WTC11 (cell line): ENCODE results near the gene CHSY3. TPM values are rescaled to one million over a fixed set of nuclear protein-coding genes. Genes with fewer than 3 reads are reported as not detected.

ENCODE experiments used
- CREB1 ChIP-seq: sonication (generic); formaldehyde crosslinking; IDR thresholded peaks from 2 replicates; pipeline ENCODE4 v1.8.0; 2023; ENCODE audit warnings: mild to moderate bottlenecking, missing genetic modification reagents
- CTCF ChIP-seq: fragments of 200-600 bp; IDR thresholded peaks from 2 replicates; pipeline ENCODE4 v1.8.0; 2022; ENCODE audit warnings: antibody characterized with exemption
- FOXP1 ChIP-seq: sonication (generic); formaldehyde crosslinking; IDR thresholded peaks from 2 replicates; pipeline ENCODE4 v1.8.0; 2022; ENCODE audit warnings: missing genetic modification reagents, mild to moderate bottlenecking, moderate library complexity, borderline replicate concordance
- GTF2I ChIP-seq: fragments of 250-450 bp; sonication (Bioruptor Pico); conservative IDR thresholded peaks from 2 replicates; pipeline ENCODE4 v1.4.0; 2021; ENCODE audit warnings: mild to moderate bottlenecking
- MAX ChIP-seq: sonication (generic); formaldehyde crosslinking; IDR thresholded peaks from 2 replicates; pipeline ENCODE4 v1.8.0; 2022; ENCODE audit warnings: mild to moderate bottlenecking, missing genetic modification reagents
- MXD4 ChIP-seq: fragments of 250-450 bp; sonication (Bioruptor Pico); IDR thresholded peaks from 2 replicates; pipeline ENCODE4 v1.8.0; 2021; ENCODE audit warnings: mild to moderate bottlenecking, moderate library complexity, borderline replicate concordance
- NR3C1 ChIP-seq: sonication (generic); formaldehyde crosslinking; conservative IDR thresholded peaks from 2 replicates; pipeline ENCODE4 v1.8.1; 2023; ENCODE audit warnings: low read depth, mild to moderate bottlenecking, missing genetic modification reagents
- RELA ChIP-seq: sonication (generic); formaldehyde crosslinking; IDR thresholded peaks from 2 replicates; pipeline ENCODE4 v1.8.1; 2022; ENCODE audit warnings: missing genetic modification reagents, mild to moderate bottlenecking, borderline replicate concordance
- RORB ChIP-seq: fragments of 250-450 bp; sonication (Bioruptor Pico); IDR thresholded peaks from 2 replicates; pipeline ENCODE4 v1.9.0; 2021; ENCODE audit warnings: mild to moderate bottlenecking
- SMAD3 ChIP-seq: sonication (generic); formaldehyde crosslinking; IDR thresholded peaks from 2 replicates; pipeline ENCODE4 v1.8.0; 2022; ENCODE audit warnings: missing genetic modification reagents, mild to moderate bottlenecking, borderline replicate concordance
- USF2 ChIP-seq: sonication (generic); formaldehyde crosslinking; IDR thresholded peaks from 2 replicates; pipeline ENCODE4 v1.8.1; 2023; ENCODE audit warnings: mild to moderate bottlenecking, missing genetic modification reagents, moderate library complexity
- ZNF138 ChIP-seq: sonication (generic); formaldehyde crosslinking; conservative IDR thresholded peaks from 2 replicates; pipeline ENCODE4 v1.8.1; 2022; ENCODE audit warnings: mild to moderate bottlenecking, moderate library complexity, missing genetic modification reagents
- ZNF281 ChIP-seq: sonication (generic); formaldehyde crosslinking; IDR thresholded peaks from 2 replicates; pipeline ENCODE4 v1.8.0; 2023; ENCODE audit warnings: mild to moderate bottlenecking, missing genetic modification reagents
- ZNF396 ChIP-seq: fragments of 250-450 bp; sonication (Bioruptor Pico); IDR thresholded peaks from 2 replicates; pipeline ENCODE4 v1.8.0; 2021; ENCODE audit warnings: mild to moderate bottlenecking, moderate library complexity, borderline replicate concordance
- total RNA-seq: library from RNA; stranded (reverse); gene quantifications from 3 replicates; pipeline ENCODE4 v1.2.3, GENCODE V29; 2021
- TF ChIP-seq, protein P1 (sequence below): sonication (generic); formaldehyde crosslinking; IDR thresholded peaks from 2 replicates; pipeline ENCODE4 v1.8.1; 2022; ENCODE audit warnings: mild to moderate bottlenecking, missing genetic modification reagents, moderate library complexity, borderline replicate concordance
- TF ChIP-seq, protein P2 (sequence below): sonication (generic); formaldehyde crosslinking; IDR thresholded peaks from 2 replicates; pipeline ENCODE4 v1.8.0; 2022; ENCODE audit warnings: missing genetic modification reagents
- TF ChIP-seq, protein P3 (sequence below): fragments of 250-450 bp; sonication (Bioruptor Pico); IDR thresholded peaks from 2 replicates; pipeline ENCODE4 v1.9.0; 2021; ENCODE audit warnings: moderate library complexity, mild to moderate bottlenecking, inconsistent platforms, borderline replicate concordance
- TF ChIP-seq, protein P4 (sequence below): fragments of 250-450 bp; sonication (Bioruptor Pico); IDR thresholded peaks from 2 replicates; pipeline ENCODE4 v1.9.0; 2021; ENCODE audit warnings: mild to moderate bottlenecking, borderline replicate concordance

CHSY3 gene
- total RNA-seq, 1 experiment from 2014 or later, result 0.98 TPM

DNA sequence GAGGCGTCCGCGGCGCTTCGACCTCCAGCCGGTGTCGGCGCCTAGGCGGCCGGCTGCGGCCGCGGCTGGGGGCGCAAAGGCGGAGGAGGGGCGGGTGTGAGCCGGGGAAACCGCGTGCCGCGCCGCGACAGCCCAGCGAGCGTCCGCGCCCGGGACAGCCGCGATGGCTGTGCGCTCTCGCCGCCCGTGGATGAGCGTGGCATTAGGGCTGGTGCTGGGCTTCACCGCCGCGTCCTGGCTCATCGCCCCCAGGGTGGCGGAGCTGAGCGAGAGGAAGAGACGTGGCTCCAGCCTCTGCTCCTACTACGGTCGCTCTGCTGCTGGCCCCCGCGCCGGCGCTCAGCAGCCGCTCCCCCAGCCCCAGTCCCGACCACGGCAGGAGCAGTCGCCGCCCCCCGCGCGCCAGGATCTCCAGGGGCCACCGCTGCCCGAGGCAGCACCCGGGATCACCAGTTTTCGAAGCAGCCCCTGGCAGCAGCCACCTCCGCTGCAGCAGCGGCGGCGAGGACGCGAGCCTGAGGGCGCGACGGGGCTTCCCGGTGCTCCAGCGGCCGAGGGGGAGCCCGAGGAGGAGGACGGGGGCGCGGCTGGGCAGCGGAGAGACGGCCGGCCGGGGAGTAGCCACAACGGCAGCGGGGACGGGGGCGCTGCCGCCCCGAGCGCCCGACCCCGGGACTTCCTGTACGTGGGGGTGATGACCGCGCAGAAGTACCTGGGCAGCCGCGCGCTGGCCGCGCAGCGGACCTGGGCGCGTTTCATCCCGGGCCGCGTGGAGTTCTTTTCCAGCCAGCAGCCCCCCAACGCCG, 605 bp downstream of the CHSY3 start (continued):
- TF ChIP-seq, protein P1, sequence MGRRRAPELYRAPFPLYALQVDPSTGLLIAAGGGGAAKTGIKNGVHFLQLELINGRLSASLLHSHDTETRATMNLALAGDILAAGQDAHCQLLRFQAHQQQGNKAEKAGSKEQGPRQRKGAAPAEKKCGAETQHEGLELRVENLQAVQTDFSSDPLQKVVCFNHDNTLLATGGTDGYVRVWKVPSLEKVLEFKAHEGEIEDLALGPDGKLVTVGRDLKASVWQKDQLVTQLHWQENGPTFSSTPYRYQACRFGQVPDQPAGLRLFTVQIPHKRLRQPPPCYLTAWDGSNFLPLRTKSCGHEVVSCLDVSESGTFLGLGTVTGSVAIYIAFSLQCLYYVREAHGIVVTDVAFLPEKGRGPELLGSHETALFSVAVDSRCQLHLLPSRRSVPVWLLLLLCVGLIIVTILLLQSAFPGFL (CRISPR knock-in tag), result no peak
- TF ChIP-seq NR3C1 (CRISPR knock-in tag) (no peak), ZNF138 (CRISPR knock-in tag) (peak; percentile 35; the same call in 1 of the 2 replicates), ZNF281 (CRISPR knock-in tag) (no peak), ZNF396 (CRISPR knock-in tag) (no peak), SMAD3 (0 out of 2 replicates have a peak, but pooled peaks have one; percentile 20), GTF2I (CRISPR knock-in tag) (no peak), CREB1 (CRISPR knock-in tag) (no peak), FOXP1 (CRISPR knock-in tag) (0 out of 2 replicates have a peak, but pooled peaks have one; percentile 19), RORB (no peak), USF2 (CRISPR knock-in tag) (peak; percentile 30; the same call in 1 of the 2 replicates), MXD4 (CRISPR knock-in tag) (no peak), MAX (CRISPR knock-in tag) (0 out of 2 replicates have a peak, but pooled peaks have one; percentile 55), RELA (CRISPR knock-in tag) (peak; percentile 45; the same call in 1 of the 2 replicates), CTCF (no peak)
- TF ChIP-seq, protein P2, sequence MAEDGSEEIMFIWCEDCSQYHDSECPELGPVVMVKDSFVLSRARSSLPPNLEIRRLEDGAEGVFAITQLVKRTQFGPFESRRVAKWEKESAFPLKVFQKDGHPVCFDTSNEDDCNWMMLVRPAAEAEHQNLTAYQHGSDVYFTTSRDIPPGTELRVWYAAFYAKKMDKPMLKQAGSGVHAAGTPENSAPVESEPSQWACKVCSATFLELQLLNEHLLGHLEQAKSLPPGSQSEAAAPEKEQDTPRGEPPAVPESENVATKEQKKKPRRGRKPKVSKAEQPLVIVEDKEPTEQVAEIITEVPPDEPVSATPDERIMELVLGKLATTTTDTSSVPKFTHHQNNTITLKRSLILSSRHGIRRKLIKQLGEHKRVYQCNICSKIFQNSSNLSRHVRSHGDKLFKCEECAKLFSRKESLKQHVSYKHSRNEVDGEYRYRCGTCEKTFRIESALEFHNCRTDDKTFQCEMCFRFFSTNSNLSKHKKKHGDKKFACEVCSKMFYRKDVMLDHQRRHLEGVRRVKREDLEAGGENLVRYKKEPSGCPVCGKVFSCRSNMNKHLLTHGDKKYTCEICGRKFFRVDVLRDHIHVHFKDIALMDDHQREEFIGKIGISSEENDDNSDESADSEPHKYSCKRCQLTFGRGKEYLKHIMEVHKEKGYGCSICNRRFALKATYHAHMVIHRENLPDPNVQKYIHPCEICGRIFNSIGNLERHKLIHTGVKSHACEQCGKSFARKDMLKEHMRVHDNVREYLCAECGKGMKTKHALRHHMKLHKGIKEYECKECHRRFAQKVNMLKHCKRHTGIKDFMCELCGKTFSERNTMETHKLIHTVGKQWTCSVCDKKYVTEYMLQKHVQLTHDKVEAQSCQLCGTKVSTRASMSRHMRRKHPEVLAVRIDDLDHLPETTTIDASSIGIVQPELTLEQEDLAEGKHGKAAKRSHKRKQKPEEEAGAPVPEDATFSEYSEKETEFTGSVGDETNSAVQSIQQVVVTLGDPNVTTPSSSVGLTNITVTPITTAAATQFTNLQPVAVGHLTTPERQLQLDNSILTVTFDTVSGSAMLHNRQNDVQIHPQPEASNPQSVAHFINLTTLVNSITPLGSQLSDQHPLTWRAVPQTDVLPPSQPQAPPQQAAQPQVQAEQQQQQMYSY (CRISPR knock-in tag), result 0 out of 2 replicates have a peak, but pooled peaks have one; percentile 14
- TF ChIP-seq, protein P3, sequence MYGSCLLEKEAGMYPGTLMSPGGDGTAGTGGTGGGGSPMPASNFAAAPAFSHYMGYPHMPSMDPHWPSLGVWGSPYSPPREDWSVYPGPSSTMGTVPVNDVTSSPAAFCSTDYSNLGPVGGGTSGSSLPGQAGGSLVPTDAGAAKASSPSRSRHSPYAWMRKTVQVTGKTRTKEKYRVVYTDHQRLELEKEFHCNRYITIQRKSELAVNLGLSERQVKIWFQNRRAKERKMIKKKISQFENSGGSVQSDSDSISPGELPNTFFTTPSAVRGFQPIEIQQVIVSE (CRISPR knock-in tag), result no peak
- TF ChIP-seq, protein P4, sequence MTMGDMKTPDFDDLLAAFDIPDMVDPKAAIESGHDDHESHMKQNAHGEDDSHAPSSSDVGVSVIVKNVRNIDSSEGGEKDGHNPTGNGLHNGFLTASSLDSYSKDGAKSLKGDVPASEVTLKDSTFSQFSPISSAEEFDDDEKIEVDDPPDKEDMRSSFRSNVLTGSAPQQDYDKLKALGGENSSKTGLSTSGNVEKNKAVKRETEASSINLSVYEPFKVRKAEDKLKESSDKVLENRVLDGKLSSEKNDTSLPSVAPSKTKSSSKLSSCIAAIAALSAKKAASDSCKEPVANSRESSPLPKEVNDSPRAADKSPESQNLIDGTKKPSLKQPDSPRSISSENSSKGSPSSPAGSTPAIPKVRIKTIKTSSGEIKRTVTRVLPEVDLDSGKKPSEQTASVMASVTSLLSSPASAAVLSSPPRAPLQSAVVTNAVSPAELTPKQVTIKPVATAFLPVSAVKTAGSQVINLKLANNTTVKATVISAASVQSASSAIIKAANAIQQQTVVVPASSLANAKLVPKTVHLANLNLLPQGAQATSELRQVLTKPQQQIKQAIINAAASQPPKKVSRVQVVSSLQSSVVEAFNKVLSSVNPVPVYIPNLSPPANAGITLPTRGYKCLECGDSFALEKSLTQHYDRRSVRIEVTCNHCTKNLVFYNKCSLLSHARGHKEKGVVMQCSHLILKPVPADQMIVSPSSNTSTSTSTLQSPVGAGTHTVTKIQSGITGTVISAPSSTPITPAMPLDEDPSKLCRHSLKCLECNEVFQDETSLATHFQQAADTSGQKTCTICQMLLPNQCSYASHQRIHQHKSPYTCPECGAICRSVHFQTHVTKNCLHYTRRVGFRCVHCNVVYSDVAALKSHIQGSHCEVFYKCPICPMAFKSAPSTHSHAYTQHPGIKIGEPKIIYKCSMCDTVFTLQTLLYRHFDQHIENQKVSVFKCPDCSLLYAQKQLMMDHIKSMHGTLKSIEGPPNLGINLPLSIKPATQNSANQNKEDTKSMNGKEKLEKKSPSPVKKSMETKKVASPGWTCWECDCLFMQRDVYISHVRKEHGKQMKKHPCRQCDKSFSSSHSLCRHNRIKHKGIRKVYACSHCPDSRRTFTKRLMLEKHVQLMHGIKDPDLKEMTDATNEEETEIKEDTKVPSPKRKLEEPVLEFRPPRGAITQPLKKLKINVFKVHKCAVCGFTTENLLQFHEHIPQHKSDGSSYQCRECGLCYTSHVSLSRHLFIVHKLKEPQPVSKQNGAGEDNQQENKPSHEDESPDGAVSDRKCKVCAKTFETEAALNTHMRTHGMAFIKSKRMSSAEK, result no peak
